Activated naive CD4-positive, alpha-beta T cell treated with anti-CD3 and anti-CD28 coated beads, Interleukin-2, amount 10 ng/mL, durations not matched to agents 7 days and 5 days (primary cell): ENCODE data around the gene PIP5K1B.

Experiments used
- CTCF ChIA-PET: fragments of 350-600 bp; sonication (Branson Sonifier 250); formaldehyde crosslinking; loops from one replicate; lab custom pipeline; 2021; ENCODE audit warnings: antibody characterized with exemption; lab: Charles Lee
- DNase-seq: peaks from one replicate; pipeline ENCODE4 v3.0.0-alpha.2; 2020
- H3K27ac Mint-ChIP-seq: one replicate; pipeline ENCODE4 v1.8.0; 2021; ENCODE audit warnings: mild to moderate bottlenecking, moderate library complexity, mixed read lengths
- H3K27me3 Mint-ChIP-seq: one replicate; pipeline ENCODE4 v1.8.0; 2021; ENCODE audit warnings: mild to moderate bottlenecking, mixed read lengths
- H3K36me3 Mint-ChIP-seq: one replicate; pipeline ENCODE4 v1.8.0; 2021; ENCODE audit warnings: mixed read lengths
- H3K4me1 Mint-ChIP-seq: one replicate; pipeline ENCODE4 v1.8.0; 2021; ENCODE audit warnings: mixed read lengths
- H3K4me3 Mint-ChIP-seq: one replicate; pipeline ENCODE4 v1.8.0; 2021; ENCODE audit warnings: mild to moderate bottlenecking, moderate library complexity, mixed read lengths
- H3K9me3 Mint-ChIP-seq: one replicate; pipeline ENCODE4 v1.8.0; 2021; ENCODE audit warnings: mixed read lengths

The PIP5K1B gene

GRCh38 chr9:68805890-68806517, 101.0 kb downstream of the PIP5K1B start:
- Mint-ChIP-seq H3K4me1 (no peaks in the 10 kb centered on the region), H3K4me3 (no peak overlapping the region), H3K27ac (no peak overlapping the region), H3K27me3 (peaks cover 5% of the 10 kb centered on the region), H3K9me3 (no peaks in the 10 kb centered on the region), H3K36me3 (no peaks in the 10 kb centered on the region)
- CTCF ChIA-PET: no interaction called here
- DNase-seq: no peak

DNA sequence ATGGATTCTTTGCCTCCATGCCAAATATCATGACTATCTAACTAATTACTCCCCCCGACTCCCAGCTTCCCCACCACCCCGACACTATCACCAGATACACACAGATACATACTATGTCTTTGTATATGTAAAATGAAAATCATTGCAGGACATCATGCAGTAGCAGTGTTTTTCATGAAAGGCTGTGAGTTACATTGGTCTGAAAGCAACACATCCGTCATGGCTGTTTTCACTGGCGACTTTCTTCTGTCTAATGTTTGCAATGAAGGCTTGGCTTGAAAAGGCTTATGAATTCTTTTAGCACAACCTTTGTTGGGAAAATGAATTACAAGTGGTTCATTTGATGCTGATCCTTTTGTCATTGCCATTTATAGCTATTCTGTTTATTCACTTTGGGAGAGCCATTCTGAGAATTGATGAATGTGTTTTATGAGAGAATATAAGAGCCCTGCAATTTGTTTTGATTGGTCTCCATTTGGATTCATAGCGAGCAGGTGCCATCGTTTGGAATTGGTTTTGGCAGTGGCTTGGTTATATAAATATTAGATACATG, 103.4 kb downstream of the PIP5K1B start:
- no peak overlapping the region for H3K4me3 Mint-ChIP-seq
- CTCF ChIA-PET: no interaction called here

GRCh38 chr9:68817079-68817875, 112.2 kb downstream of the PIP5K1B start:
- CTCF ChIA-PET: no interaction called here
- Mint-ChIP-seq H3K4me3 (no peak overlapping the region), H3K4me1 (no peaks in the 10 kb centered on the region), H3K27ac (no peak overlapping the region), H3K9me3 (no peaks in the 10 kb centered on the region), H3K36me3 (no peaks in the 10 kb centered on the region), H3K27me3 (peaks cover 7% of the 10 kb centered on the region)
- no peak for DNase-seq

More for the DNA sequence above, 103.4 kb downstream of the PIP5K1B start:
- peaks cover 5% of the 10 kb centered on the region for H3K27me3 Mint-ChIP-seq
- no peaks in the 10 kb centered on the region for H3K9me3 Mint-ChIP-seq
- H3K36me3 Mint-ChIP-seq: no peaks in the 10 kb centered on the region
- no peak overlapping the region for H3K27ac Mint-ChIP-seq
- DNase-seq: no peak
- no peaks in the 10 kb centered on the region for H3K4me1 Mint-ChIP-seq

- CTCF ChIA-PET: no interaction called here
- peaks cover under 1% of the 10 kb centered on the region for H3K27me3 Mint-ChIP-seq
- H3K4me1 Mint-ChIP-seq: no peaks in the 10 kb centered on the region
- no peak for DNase-seq
- no peak overlapping the region for H3K4me3 Mint-ChIP-seq
- H3K27ac Mint-ChIP-seq: no peak overlapping the region
- no peaks in the 10 kb centered on the region for H3K9me3 Mint-ChIP-seq
- H3K36me3 Mint-ChIP-seq: no peaks in the 10 kb centered on the region
Measured at GRCh38 chr9:68819065-68819464, 114.0 kb downstream of the PIP5K1B start.

- Mint-ChIP-seq H3K4me3 (no peak overlapping the region), H3K27me3 (no peaks in the 10 kb centered on the region), H3K9me3 (no peaks in the 10 kb centered on the region), H3K27ac (no peak overlapping the region), H3K36me3 (no peaks in the 10 kb centered on the region), H3K4me1 (no peaks in the 10 kb centered on the region)
- DNase-seq: no peak
- CTCF ChIA-PET: no interaction called here
Measured at GRCh38 chr9:68821911-68822310, 116.9 kb downstream of the PIP5K1B start.

DNA sequence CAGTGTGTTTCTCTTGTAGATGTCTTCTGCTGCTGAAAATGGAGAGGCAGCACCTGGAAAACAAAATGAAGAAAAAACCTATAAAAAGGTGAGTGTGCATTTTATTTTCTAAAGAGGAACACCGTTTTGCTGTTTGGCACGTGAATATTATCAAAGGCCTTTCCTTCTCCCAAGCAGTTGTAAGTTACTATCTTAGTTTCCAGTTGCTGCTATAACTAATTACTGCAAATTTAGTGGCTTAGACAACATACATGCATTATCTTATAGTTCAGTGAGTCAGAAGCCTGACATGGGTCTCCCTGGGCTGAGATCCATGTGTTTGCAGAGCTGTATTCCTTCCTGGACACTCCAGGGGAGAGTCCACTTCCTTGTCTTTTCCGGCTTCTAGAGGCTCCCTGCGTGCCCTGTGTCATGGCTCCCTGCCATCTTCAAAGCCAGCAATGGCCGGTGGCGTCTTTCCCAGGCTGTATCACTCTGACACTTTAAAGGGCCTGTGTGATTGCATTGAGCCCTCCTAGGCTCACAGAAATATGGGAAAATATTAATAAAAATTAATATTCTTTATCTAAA, 117.6 kb downstream of the PIP5K1B start:
- no peaks in the 10 kb centered on the region for H3K27me3 Mint-ChIP-seq
- H3K9me3 Mint-ChIP-seq: no peaks in the 10 kb centered on the region
- no peak for DNase-seq
- no peak overlapping the region for H3K27ac Mint-ChIP-seq
- H3K4me1 Mint-ChIP-seq: no peaks in the 10 kb centered on the region
- no peak overlapping the region for H3K4me3 Mint-ChIP-seq
- no peaks in the 10 kb centered on the region for H3K36me3 Mint-ChIP-seq
- CTCF ChIA-PET: no interaction called here

GRCh38 chr9:68825762-68826472, 120.9 kb downstream of the PIP5K1B start:
- Mint-ChIP-seq H3K4me1 (no peaks in the 10 kb centered on the region), H3K4me3 (no peak overlapping the region), H3K27me3 (no peaks in the 10 kb centered on the region), H3K36me3 (no peaks in the 10 kb centered on the region), H3K9me3 (no peaks in the 10 kb centered on the region), H3K27ac (no peak overlapping the region)
- CTCF ChIA-PET: interaction anchor here (0.6 kb wide), 1 partner anchor 63 kb away, joined by 3 read pairs; no protein-coding TSS in a partner anchor
- DNase-seq: no peak

GRCh38 chr9:68827837-68828744, 123.1 kb downstream of the PIP5K1B start:
- H3K27me3 Mint-ChIP-seq: peaks cover under 1% of the 10 kb centered on the region
- CTCF ChIA-PET: interaction anchor here (0.8 kb wide), 1 partner anchor 20 kb away, joined by 4 read pairs; no protein-coding TSS in a partner anchor
- no peak for DNase-seq
- H3K4me3 Mint-ChIP-seq: no peak overlapping the region
- H3K4me1 Mint-ChIP-seq: no peaks in the 10 kb centered on the region
- H3K9me3 Mint-ChIP-seq: no peaks in the 10 kb centered on the region
- H3K36me3 Mint-ChIP-seq: no peaks in the 10 kb centered on the region
- H3K27ac Mint-ChIP-seq: no peak overlapping the region

- DNase-seq: no peak
- H3K36me3 Mint-ChIP-seq: no peaks in the 10 kb centered on the region
- H3K27ac Mint-ChIP-seq: no peak overlapping the region
- no peaks in the 10 kb centered on the region for H3K9me3 Mint-ChIP-seq
- CTCF ChIA-PET: no interaction called here
- H3K4me3 Mint-ChIP-seq: no peak overlapping the region
- peaks cover 7% of the 10 kb centered on the region for H3K27me3 Mint-ChIP-seq
- H3K4me1 Mint-ChIP-seq: no peaks in the 10 kb centered on the region
Measured at GRCh38 chr9:68832101-68832500, 127.1 kb downstream of the PIP5K1B start.

GRCh38 chr9:68832861-68833518, 128.0 kb downstream of the PIP5K1B start:
- no peak for DNase-seq
- CTCF ChIA-PET: interaction anchor here (1.1 kb wide), 1 partner anchor 12 kb away, joined by 3 read pairs; no protein-coding TSS in a partner anchor
- Mint-ChIP-seq H3K36me3 (no peaks in the 10 kb centered on the region), H3K4me1 (no peaks in the 10 kb centered on the region), H3K9me3 (no peaks in the 10 kb centered on the region), H3K27me3 (peaks cover 7% of the 10 kb centered on the region), H3K27ac (no peak overlapping the region), H3K4me3 (no peak overlapping the region)

DNA sequence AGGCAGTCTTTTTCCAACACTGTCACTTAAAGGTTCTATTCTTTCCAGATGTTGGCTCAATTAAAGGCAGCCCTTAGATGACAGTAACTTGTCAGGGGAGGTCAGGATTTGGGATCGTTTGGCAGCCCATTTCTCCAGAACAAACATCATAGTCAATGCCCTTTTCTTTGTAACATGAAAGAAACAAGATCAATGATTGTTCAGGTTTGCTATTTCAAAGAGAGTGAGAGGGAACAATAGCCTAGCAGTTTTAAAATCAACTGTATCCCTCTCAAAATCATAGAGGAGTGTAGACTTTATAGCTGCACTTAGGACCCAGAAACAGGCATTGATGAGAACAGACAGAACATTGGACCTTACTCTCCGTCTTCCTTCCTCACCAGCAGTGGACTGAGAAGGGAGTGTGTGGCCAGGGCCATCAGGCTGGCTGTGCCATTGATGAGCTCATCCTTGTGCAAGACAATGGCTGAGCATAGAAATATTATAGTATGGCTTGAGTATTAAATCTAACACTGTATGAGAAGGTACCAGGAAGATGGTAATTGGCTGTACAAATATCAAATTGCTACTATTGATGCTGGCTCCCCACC, 130.0 kb downstream of the PIP5K1B start:
- Mint-ChIP-seq H3K9me3 (no peaks in the 10 kb centered on the region), H3K4me1 (no peaks in the 10 kb centered on the region), H3K36me3 (no peaks in the 10 kb centered on the region), H3K27ac (no peak overlapping the region), H3K27me3 (peaks cover 7% of the 10 kb centered on the region), H3K4me3 (no peak overlapping the region)
- CTCF ChIA-PET: no interaction called here
- no peak for DNase-seq

- no peaks in the 10 kb centered on the region for H3K36me3 Mint-ChIP-seq
- no peak overlapping the region for H3K27ac Mint-ChIP-seq
- H3K4me3 Mint-ChIP-seq: no peak overlapping the region
- no peaks in the 10 kb centered on the region for H3K4me1 Mint-ChIP-seq
- CTCF ChIA-PET: no interaction called here
- peaks cover 7% of the 10 kb centered on the region for H3K27me3 Mint-ChIP-seq
- H3K9me3 Mint-ChIP-seq: no peaks in the 10 kb centered on the region
- no peak for DNase-seq
Measured at GRCh38 chr9:68836788-68837187, 131.7 kb downstream of the PIP5K1B start.

GRCh38 chr9:68838245-68838644, 133.2 kb downstream of the PIP5K1B start:
- no peaks in the 10 kb centered on the region for H3K4me1 Mint-ChIP-seq
- peaks cover 4% of the 10 kb centered on the region for H3K27me3 Mint-ChIP-seq
- no peaks in the 10 kb centered on the region for H3K36me3 Mint-ChIP-seq
- H3K9me3 Mint-ChIP-seq: no peaks in the 10 kb centered on the region
- no peak for DNase-seq
- CTCF ChIA-PET: no interaction called here
- H3K27ac Mint-ChIP-seq: no peak overlapping the region
- H3K4me3 Mint-ChIP-seq: no peak overlapping the region
